ENCODE results near the gene MAP3K8.
"Not testable (repeated sequence)": the region's sequence is repeated elsewhere in the genome, so short reads cannot be mapped to it uniquely, and the experiment has no call there.

MAP3K8 gene

DNA sequence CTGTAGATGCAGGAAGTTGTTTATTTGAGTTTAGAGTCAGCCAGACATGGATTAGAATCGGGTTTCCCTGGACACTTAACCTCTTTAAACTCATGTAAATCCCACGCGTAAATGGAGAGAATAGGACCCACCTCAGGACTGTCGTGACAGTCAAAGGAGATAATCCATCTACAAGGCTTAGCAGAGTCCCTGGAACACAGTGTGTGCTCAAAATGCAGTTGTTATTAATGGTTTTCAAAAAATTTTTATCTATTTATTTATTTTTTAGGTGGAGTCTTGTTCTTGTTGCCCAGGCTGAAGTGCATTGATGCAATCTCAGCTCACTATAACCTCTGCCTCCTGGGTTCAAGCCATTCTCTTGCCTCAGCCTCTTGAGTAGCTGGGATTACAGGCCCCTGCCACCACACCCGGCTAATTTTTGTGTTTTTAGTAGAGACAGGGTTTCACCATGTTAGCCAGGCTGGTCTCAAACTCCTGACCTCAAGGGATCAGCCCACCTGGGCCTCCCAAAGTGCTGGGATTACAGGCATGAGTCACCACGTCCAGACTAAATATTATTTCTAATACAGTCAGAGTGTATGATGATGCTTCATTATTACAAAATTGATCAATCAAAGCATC is 10.2 kb upstream of the MAP3K8 start:
- peak overlapping the region; percentile 8 for H3K9ac ChIP-seq (ENCODE audit: low read length)
- H3K27me3 ChIP-seq (ENCODE audit: control insufficient read depth, insufficient read depth, low read length); H3K4me3 ChIP-seq (ENCODE audit: low read length); H3K27ac ChIP-seq (ENCODE audit: low read length); H3K9me3 ChIP-seq (ENCODE audit: control insufficient read depth, low read depth, low read length); H3K36me3 ChIP-seq (ENCODE audit: control insufficient read depth, low read depth, low read length): not testable (repeated sequence)
- peaks cover 11% of the 10 kb centered on the region for H3K4me1 ChIP-seq (ENCODE audit: control insufficient read depth, low read depth, low read length)

DNA sequence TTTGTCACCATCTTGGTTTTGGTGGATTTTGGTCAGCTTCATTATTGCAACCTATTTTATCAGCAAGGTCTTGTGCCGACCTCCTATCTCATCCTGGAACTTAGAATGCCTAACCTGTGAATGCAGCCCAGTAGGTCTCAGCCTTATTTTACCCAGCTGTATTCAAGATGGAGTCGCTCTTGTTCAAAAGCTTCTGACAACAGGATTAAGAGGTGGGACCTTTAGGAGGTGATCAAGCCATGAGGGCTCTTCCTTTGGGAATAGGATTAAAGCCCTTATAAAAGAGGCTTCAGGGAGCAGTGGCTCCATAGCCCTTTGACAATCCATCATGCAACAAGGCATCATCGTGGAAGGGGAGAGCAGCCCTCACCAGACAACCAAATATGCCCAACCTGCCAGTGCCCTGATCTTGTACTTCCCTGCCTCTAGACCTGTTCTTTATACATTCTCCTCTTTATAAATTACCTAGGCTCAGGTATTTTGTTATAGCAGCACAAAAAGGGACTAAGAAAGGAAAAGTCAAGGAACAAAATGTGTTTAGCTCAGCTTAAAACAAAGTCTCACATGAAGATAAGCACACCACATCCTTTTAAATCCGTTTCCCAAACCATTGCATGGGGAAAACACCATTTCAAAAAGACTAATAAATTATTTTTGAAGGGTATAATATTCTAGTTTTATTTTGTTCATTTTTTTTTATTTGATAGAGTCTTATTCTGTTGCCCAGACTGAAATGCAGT is 8.5 kb upstream of the MAP3K8 start:
- H3K9me3 ChIP-seq (ENCODE audit: control insufficient read depth, low read depth, low read length) = no peaks in the 10 kb centered on the region
- H3K27ac ChIP-seq (ENCODE audit: low read length) = no peak overlapping the region

DNA sequence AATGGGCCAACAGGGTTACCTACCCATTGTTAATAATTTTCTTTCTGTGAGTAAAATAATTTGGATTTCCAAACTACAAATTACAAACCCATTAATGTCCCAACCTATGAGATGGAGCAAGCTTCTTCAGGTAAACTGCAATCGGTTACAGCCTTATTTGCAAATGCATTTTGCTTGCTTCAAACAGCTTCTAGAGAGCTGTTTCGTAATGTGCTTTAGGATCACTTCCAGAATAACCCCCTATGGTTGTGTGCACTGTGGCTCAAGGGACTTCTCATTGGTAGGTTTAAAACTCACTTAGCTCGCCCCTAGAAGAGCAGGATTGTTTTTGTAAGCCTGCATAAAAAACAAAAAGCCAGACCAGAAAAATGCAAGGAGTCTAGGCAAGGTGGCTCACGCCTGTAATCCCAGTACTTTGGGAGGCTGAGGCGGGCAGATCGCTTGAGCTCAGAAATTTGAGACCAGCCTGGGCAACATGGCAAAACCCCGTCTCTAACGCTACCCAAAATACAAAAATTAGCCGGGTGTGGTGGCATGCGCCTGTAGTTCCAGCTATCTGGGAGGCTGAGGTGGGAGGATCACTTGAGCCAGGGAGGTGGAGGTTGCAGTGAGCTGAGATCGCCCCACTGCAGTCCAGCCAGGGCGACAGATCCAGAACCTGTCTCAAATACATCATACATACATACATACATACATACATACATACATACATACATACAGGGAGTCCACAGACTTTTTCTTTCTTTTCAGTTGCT is 3.3 kb upstream of the MAP3K8 start:
- H3K9me3 ChIP-seq (ENCODE audit: control insufficient read depth, low read depth, low read length) = no peaks in the 10 kb centered on the region
- no peak overlapping the region for H3K9ac ChIP-seq (ENCODE audit: low read length)
- peaks cover 35% of the 10 kb centered on the region for H3K27me3 ChIP-seq (ENCODE audit: control insufficient read depth, insufficient read depth, low read length)
- no peak overlapping the region for H3K4me3 ChIP-seq (ENCODE audit: low read length)
- no peak overlapping the region for H3K27ac ChIP-seq (ENCODE audit: low read length)
- peaks cover under 1% of the 10 kb centered on the region for H3K4me1 ChIP-seq (ENCODE audit: control insufficient read depth, low read depth, low read length)
- no peaks in the 10 kb centered on the region for H3K36me3 ChIP-seq (ENCODE audit: control insufficient read depth, low read depth, low read length)

More for the DNA sequence above, 8.5 kb upstream of the MAP3K8 start:
- Histone ChIP-seq H3K4me3 (ENCODE audit: low read length) (no peak overlapping the region), H3K4me1 (ENCODE audit: control insufficient read depth, low read depth, low read length) (peaks cover 11% of the 10 kb centered on the region), H3K27me3 (ENCODE audit: control insufficient read depth, insufficient read depth, low read length) (no peaks in the 10 kb centered on the region), H3K36me3 (ENCODE audit: control insufficient read depth, low read depth, low read length) (no peaks in the 10 kb centered on the region), H3K9ac (ENCODE audit: low read length) (no peak overlapping the region)

DNA sequence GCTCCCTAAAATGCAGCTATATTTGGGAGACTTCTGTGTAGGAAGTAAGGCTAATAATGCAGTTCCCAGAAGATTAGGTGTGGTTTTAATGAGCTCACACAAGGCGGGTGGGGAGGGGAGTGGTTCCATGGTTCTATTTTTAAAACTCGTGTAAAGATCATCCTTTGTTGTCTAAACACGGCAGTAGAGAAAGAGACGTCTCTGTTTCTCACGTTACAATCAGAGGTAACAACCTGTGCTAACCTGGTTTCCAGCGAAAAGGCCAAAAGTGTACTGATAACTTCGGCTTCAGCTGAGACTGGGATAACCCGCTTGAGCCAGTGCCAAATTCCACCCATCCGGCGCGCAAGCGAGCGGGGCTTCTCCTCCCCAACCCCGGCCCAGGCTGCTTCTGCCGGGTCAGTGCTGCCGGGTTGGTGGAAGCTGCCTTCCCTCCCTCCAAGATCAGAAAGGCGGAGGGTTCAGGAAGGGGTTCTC is 2.5 kb upstream of the MAP3K8 start:
- Histone ChIP-seq H3K9me3 (ENCODE audit: control insufficient read depth, low read depth, low read length) (no peaks in the 10 kb centered on the region), H3K27me3 (ENCODE audit: control insufficient read depth, insufficient read depth, low read length) (peaks cover 39% of the 10 kb centered on the region), H3K4me3 (ENCODE audit: low read length) (no peak overlapping the region), H3K9ac (ENCODE audit: low read length) (no peak overlapping the region), H3K4me1 (ENCODE audit: control insufficient read depth, low read depth, low read length) (peaks cover 7% of the 10 kb centered on the region), H3K36me3 (ENCODE audit: control insufficient read depth, low read depth, low read length) (no peaks in the 10 kb centered on the region), H3K27ac (ENCODE audit: low read length) (no peak overlapping the region)

DNA sequence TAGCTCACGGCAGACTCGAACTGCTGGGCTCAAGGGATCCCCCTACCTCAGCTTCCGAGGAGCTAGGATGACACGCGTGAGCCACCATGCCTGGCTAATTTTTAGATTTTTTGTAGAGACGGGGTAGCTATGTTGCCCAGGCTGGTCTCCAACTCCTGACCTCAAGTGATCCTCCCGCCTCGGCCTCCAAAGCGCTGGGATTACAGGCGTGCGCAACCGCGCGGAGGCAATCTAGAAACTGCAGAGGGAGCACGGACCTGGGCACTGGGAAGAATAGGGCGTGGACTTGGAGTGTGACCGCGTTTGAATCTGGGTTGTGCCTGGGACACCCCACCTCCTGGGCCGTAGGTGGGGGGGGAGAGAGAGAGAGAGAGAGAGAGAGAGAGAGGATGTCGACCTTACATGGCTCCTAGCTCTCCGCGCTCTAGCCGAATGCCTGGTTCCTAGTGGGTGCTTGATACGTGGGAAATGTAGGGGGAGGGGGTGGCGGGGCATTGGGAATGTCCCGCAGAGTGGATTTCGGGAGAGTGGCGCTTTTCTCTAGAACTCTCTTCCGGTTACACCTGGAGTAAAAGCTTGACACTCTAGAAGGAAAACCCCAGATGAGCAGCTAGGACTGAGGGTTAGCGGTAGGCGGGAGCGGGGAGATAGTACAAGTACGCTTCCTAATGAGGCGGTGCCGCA is 1.2 kb upstream of the MAP3K8 start:
- Histone ChIP-seq H3K9me3 (ENCODE audit: control insufficient read depth, low read depth, low read length) (no peaks in the 10 kb centered on the region), H3K4me1 (ENCODE audit: control insufficient read depth, low read depth, low read length) (peaks cover 18% of the 10 kb centered on the region), H3K4me3 (ENCODE audit: low read length) (peak overlapping the region; percentile 88), H3K36me3 (ENCODE audit: control insufficient read depth, low read depth, low read length) (no peaks in the 10 kb centered on the region), H3K27me3 (ENCODE audit: control insufficient read depth, insufficient read depth, low read length) (peaks cover 39% of the 10 kb centered on the region), H3K9ac (ENCODE audit: low read length) (peak overlapping the region; percentile 78), H3K27ac (ENCODE audit: low read length) (no peak overlapping the region)

DNA sequence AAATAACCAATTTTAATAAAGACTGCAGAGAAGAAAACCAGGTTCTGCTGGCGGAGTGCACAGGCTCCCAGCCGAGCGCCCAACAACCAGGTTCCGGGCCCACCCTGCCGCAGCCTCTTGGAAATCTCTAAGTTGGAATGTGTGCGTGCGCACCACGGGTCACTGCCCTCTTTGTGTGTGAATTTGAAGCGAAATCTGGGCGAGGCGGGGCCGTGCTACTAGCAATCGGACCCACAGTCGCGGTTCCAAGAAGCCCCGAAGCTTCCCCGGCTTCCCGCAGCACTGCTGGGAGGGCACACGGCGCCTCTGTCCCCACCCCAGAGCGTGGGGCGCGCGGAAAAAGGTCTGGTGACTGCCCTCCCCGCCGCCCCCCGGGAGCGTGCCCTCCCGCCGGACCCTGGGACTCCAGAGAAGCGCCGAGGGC is 666 bp upstream of the MAP3K8 start:
- Histone ChIP-seq H3K9ac (ENCODE audit: low read length) (peak overlapping the region; percentile 78), H3K27ac (ENCODE audit: low read length) (peak overlapping the region; percentile 24), H3K9me3 (ENCODE audit: control insufficient read depth, low read depth, low read length) (no peaks in the 10 kb centered on the region), H3K36me3 (ENCODE audit: control insufficient read depth, low read depth, low read length) (no peaks in the 10 kb centered on the region), H3K27me3 (ENCODE audit: control insufficient read depth, insufficient read depth, low read length) (peaks cover 39% of the 10 kb centered on the region), H3K4me1 (ENCODE audit: control insufficient read depth, low read depth, low read length) (peaks cover 24% of the 10 kb centered on the region), H3K4me3 (ENCODE audit: low read length) (peak overlapping the region; percentile 88)

DNA sequence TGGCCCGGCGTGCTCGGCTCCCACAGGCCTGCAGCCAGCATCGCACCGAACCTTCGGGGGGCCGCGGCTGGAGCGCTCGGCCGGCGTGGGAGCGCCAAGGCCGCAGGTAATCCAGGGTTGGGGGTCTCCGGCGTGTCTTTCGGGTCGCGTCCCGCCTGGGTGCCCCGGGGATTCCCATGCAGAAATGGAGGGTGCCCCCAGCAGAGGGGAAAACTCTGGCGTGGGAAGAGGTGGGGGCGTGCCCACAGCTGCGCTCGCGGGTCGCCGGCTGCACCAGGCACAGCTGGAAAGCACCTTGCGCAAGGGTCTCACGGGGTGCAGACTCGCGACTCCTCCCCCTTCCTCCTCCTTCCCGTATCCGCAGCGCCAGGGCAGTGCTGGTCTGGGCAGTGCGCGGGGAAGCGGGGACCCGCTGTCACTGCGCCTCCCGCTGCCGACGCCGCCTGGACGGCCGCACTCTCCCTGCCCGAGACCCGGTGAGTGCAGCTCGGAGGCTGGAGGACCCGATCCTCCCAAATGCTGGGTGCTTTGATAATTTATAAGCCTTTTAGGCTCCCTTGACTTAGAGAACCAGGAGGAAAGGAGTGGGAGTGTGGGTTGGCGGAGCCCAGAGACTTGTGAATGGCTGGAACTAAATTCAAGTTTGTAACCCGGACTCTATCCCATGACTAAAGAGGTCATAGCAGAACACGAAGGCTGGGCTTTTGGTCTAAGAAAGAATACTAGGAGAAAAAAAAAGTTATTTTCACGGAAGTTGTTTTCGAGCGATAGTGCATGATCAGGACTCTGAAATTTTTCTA is 489 bp downstream of the MAP3K8 start:
- no peaks in the 10 kb centered on the region for H3K9me3 ChIP-seq (ENCODE audit: control insufficient read depth, low read depth, low read length)
- peaks cover 39% of the 10 kb centered on the region for H3K27me3 ChIP-seq (ENCODE audit: control insufficient read depth, insufficient read depth, low read length)
- H3K27ac ChIP-seq (ENCODE audit: low read length) = no peak overlapping the region
- no peaks in the 10 kb centered on the region for H3K36me3 ChIP-seq (ENCODE audit: control insufficient read depth, low read depth, low read length)
- peak overlapping the region; percentile 88 for H3K4me3 ChIP-seq (ENCODE audit: low read length)
- peak overlapping the region; percentile 78 for H3K9ac ChIP-seq (ENCODE audit: low read length)
- H3K4me1 ChIP-seq (ENCODE audit: control insufficient read depth, low read depth, low read length) = peaks cover 27% of the 10 kb centered on the region

DNA sequence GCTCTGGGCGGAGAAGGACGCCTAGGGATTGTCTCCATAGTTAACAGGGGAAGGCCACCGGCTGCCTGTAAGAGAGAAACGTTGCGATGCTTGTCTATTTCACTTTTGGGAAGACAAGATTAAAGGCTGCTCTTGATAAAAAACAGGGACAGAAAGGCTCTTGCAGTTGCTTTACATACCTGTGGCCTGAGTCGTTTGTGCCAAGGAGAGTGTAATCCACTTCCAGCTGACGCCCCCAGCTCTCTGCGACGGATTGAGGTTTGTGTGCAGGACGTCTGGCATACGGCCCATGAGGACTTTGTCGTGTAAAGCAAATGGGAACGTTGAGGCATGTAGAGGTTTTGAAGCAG is 1.1 kb downstream of the MAP3K8 start:
- peak overlapping the region; percentile 88 for H3K4me3 ChIP-seq (ENCODE audit: low read length)
- no peaks in the 10 kb centered on the region for H3K9me3 ChIP-seq (ENCODE audit: control insufficient read depth, low read depth, low read length)
- H3K36me3 ChIP-seq (ENCODE audit: control insufficient read depth, low read depth, low read length) = peaks cover 3% of the 10 kb centered on the region
- H3K4me1 ChIP-seq (ENCODE audit: control insufficient read depth, low read depth, low read length) = peaks cover 27% of the 10 kb centered on the region
- H3K9ac ChIP-seq (ENCODE audit: low read length) = peak overlapping the region; percentile 38
- peaks cover 39% of the 10 kb centered on the region for H3K27me3 ChIP-seq (ENCODE audit: control insufficient read depth, insufficient read depth, low read length)
- no peak overlapping the region for H3K27ac ChIP-seq (ENCODE audit: low read length)

DNA sequence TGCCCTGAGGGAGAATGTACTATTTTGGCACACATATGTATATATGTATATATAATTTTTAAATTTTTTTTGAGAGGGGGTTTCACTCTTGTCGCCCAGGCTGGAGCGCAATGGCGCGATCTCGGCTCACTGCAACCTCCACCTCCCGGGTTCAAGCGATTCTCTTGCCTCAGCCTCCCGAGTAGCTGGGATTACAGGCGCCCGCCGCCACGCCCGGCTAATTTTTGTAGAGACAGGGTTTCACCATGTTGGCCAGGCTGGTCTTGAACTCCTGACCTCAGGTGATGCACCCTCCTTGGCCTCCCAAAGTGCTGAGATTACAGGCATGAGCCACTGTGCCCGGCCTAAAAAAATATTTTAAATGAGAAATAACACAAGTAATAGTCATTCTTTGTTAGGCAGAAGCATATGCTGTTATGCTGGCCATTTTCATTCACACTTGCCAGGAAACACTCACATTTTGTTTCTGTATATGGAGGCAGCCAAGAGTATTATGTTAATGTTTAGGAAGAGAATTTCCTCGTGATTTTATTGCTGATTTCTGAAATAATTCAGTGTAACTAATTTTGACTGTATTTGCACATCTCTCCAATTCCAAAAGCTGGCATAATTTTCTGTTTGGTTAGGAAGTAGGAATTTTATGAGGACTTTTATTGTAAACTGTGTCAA is 1.6 kb downstream of the MAP3K8 start:
- not testable (repeated sequence) for H3K36me3 ChIP-seq (ENCODE audit: control insufficient read depth, low read depth, low read length); H3K27ac ChIP-seq (ENCODE audit: low read length); H3K9ac ChIP-seq (ENCODE audit: low read length); H3K9me3 ChIP-seq (ENCODE audit: control insufficient read depth, low read depth, low read length)
- Histone ChIP-seq H3K4me1 (ENCODE audit: control insufficient read depth, low read depth, low read length) (peaks cover 27% of the 10 kb centered on the region), H3K4me3 (ENCODE audit: low read length) (peak overlapping the region; percentile 88), H3K27me3 (ENCODE audit: control insufficient read depth, insufficient read depth, low read length) (peaks cover 39% of the 10 kb centered on the region)

DNA sequence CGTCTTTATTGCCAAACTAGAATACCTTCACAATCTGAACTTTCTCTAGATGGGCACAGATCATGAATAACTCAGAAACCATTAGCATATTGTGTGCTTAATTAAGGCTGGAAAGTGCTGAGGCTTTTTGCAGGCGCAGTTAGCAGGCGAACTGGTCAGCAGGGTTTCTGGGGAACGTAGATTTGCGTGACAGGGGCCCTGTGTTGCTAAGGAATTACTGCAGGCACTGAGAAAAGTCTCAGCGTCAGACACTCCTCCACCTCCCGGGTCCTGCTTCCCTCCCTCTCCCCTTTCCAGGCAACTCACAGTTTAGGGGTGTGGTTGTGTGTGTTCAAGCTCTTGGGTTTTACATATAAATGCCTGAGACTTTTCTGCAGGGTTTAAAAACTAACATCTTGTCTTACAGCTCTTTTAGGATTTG is 2.2 kb downstream of the MAP3K8 start:
- Histone ChIP-seq H3K36me3 (ENCODE audit: control insufficient read depth, low read depth, low read length) (peaks cover 6% of the 10 kb centered on the region), H3K27ac (ENCODE audit: low read length) (no peak overlapping the region), H3K9me3 (ENCODE audit: control insufficient read depth, low read depth, low read length) (no peaks in the 10 kb centered on the region), H3K4me3 (ENCODE audit: low read length) (peak overlapping the region; percentile 42), H3K9ac (ENCODE audit: low read length) (no peak overlapping the region), H3K4me1 (ENCODE audit: control insufficient read depth, low read depth, low read length) (peaks cover 27% of the 10 kb centered on the region), H3K27me3 (ENCODE audit: control insufficient read depth, insufficient read depth, low read length) (peaks cover 36% of the 10 kb centered on the region)
